ENCODE measurements around the gene SPIN2B. TPM values are rescaled to one million over a fixed set of nuclear protein-coding genes. Genes with fewer than 3 reads are reported as not detected.

Gene SPIN2B
- total and polyA plus RNA-seq, 2 of the 13 experiments (the other 11 are each of a cell fraction or from before 2014, with no cell fraction given) = 7.9 to 10.4 TPM

GRCh38 chrX:57121162-57121755, at the start of gene SPIN2B (continued):
- TF ChIP-seq ZNF331 (CRISPR knock-in tag; IDR thresholded peaks at IDR 0.05) = peak; percentile 56; the same call in 1 of the 2 replicates
- no peak for TF ChIP-seq SNAPC2 (CRISPR knock-in tag; IDR thresholded peaks at IDR 0.05)
- TF ChIP-seq SAP130 (CRISPR knock-in tag; IDR thresholded peaks at IDR 0.05; ENCODE audit: low read depth) = peak; percentile 63
- no peak for TF ChIP-seq ZNF451 (CRISPR knock-in tag; IDR thresholded peaks at IDR 0.05)
- 0 out of 2 replicates have a peak, but pooled peaks have one; percentile 17 for TF ChIP-seq ZNF614 (CRISPR knock-in tag; IDR thresholded peaks at IDR 0.05; ENCODE audit: borderline replicate concordance)
- no peak for TF ChIP-seq ZNF652 (CRISPR knock-in tag; IDR thresholded peaks at IDR 0.05; ENCODE audit: borderline replicate concordance, low read depth)
- no peak for TF ChIP-seq ZNF572 (CRISPR knock-in tag; IDR thresholded peaks at IDR 0.05)
- peak; percentile 41; the same call in 1 of the 2 replicates for TF ChIP-seq SPEN (CRISPR knock-in tag; IDR thresholded peaks at IDR 0.05; ENCODE audit: low read depth)
- TF ChIP-seq PREB (CRISPR knock-in tag; IDR thresholded peaks at IDR 0.05) = no peak
- no peak for TF ChIP-seq ZNF646 (CRISPR knock-in tag; IDR thresholded peaks at IDR 0.05)
- TF ChIP-seq ZNF704 (CRISPR knock-in tag; IDR thresholded peaks at IDR 0.05; ENCODE audit: borderline replicate concordance) = no peak
- no peak for TF ChIP-seq NCOA5 (CRISPR knock-in tag; IDR thresholded peaks at IDR 0.05)
- no peak for TF ChIP-seq MTERF4 (CRISPR knock-in tag; IDR thresholded peaks at IDR 0.05)
- TF ChIP-seq STAT6 (CRISPR knock-in tag; IDR thresholded peaks at IDR 0.05; ENCODE audit: borderline replicate concordance) = no peak
- peak; percentile 58; the same call in 1 of the 2 replicates for TF ChIP-seq MXD1 (CRISPR knock-in tag; IDR thresholded peaks at IDR 0.05)
- no peak; the same call in 1 of the 2 replicates for TF ChIP-seq KAT8 (CRISPR knock-in tag; IDR thresholded peaks at IDR 0.05)
